GM19351 (cell line): ENCODE measurements around the gene KANSL2.
"Not testable (repeated sequence)": the region's sequence is repeated elsewhere in the genome, so short reads cannot be mapped to it uniquely, and the experiment has no call there.

Experiments used
- ATAC-seq: cut with Tn5 transposase; IDR thresholded peaks from one replicate; pipeline ENCODE4 v1.9.1; 2021; ENCODE audit warnings: mild to moderate bottlenecking, moderate library complexity; ENCODE audit not compliant: unreplicated experiment

Gene KANSL2

DNA sequence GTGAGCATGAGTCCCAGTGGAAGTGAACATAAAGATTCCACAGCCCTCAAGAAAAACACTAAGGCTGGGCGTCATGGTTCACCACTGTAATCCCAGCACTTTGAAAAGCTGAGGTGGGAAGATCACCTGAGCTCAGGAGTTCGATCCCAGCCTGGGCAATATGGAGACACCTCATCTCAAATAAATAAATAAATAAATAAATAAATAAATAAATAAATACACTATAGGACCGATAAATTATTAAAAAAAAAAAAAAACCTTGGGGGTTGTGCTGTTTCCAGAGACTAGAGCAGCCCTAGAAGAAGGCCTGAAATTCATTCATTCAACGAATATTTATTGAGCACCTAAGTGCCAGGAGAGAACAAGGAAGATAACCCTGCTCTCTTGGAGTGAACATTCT lies 1.5 kb upstream of the KANSL2 start:
- no peak for ATAC-seq

- ATAC-seq = no peak
These were observed 889 bp upstream of the KANSL2 start for GRCh38 chr12:48682927-48683326.

GRCh38 chr12:48682533-48682905 lies 481 bp upstream of the KANSL2 start:
- ATAC-seq = peak; percentile 3

GRCh38 chr12:48681399-48681709 lies 684 bp downstream of the KANSL2 start:
- ATAC-seq = no peak

DNA sequence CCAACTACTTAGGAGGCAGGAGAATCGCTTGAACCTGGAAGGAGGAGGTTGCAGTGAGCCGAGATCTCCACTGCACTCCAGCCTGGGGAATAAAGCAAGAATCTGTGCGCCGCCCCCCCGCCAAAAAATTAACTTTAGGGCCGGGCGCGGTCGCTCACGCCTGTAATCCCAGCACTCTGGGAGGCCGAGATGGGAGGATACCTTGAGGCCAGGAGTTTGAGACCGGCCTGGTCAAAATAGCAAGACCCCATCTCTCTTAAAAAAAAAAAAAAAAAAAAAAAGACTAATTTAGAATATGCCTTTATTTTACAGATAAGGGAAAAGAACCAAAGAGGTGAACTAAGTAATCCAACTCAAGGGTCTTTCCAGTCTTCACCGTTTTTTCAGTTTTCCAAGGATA lies 1.2 kb downstream of the KANSL2 start:
- no peak for ATAC-seq

DNA sequence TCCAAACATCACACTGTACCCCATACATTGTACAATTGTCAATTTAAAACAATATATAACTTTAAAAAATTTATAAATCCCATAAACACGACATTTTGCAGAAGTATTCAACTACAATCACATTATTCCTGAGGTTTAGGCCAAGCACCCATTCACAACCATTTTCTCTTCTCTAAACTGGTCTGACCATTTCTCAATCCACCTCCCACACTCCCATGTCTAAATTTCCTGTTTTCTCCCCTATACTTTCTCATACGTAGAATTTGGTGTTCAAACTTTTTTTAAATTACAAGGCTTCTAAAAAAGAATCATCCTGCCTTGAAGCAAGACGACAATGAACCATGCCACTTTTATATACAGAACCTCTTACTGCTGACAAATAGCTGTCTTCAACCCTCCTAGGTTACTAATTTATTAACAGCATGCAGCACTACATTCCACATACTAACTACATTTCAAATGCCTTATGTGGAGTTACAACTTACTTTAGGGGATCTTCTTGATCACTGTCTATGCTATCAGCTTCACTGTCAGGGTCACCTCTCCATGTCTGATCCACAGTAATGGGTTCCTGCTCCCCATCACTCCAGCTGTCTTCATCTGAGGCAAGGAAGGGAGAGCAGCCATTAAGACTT lies 3.4 kb downstream of the KANSL2 start:
- no peak for ATAC-seq

DNA sequence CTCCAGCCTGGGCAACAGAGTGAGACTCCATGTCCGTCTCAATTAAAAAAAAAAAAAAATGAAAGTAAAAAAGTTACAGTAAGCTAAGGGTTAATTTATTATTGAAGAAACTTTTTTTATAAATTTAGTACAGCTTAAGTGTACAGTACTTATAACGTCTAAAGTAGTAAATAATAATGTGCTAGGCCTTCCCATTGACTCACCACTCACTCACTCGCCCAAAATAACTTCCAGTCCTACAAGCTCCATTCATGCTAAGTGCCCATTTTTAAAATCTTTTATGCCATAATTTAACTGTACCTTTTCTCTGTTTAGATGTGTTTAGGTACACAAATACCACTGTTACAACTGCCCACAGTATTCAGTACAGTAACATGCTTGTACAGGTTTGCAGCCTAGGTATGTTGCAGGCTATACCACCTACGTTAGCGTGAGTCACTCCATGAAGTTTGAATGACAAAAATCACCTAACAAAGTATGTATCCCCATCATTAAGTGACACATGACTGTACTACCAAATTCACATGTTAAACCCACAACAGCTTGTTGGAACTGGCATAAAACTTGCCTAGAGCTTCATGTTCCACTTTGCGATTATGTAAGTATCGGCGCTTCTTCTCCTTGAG lies 10.7 kb downstream of the KANSL2 start:
- ATAC-seq = no peak

GRCh38 chr12:48668996-48669395 lies 13.0 kb downstream of the KANSL2 start:
- ATAC-seq = no peak

DNA sequence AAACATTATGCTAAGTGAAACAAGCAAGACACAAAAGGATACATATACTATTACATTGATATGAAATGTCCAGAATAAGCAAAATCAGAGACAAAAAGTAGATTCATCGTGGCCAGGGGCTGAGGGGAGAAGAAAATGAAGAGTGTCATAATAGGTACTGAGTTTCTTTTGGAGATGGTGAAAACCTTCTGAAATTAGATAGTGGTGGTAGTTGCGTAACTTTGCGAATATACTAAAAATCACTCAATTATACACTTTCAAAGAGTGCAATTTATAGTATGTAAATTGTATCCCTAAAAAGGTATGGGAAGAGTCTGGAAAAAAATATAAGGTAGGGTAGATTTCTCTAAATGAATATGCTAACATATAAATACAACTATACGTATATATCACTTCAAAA lies 22.2 kb downstream of the KANSL2 start:
- ATAC-seq = no peak

GRCh38 chr12:48651681-48652080 lies 30.4 kb downstream of the KANSL2 start:
- ATAC-seq = no peak

DNA sequence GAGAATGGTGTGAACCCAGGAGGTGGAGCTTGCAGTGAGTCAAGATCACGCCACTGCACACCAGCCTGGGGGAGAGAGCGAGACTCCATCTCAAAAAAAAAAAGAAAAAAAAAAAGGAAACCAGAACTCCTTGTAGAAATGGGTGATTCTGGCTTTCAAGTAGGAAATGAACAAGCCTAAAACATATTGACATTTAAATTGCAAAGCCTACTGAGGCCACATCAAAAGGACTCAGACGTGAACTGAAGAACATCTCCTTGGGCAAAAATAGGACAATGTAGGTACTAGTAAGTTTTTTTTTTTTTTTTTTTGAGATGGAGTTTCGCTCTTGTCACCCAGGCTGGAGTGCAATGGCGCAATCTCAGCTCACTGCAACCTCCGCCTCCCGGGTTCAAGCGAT lies 36.7 kb downstream of the KANSL2 start:
- ATAC-seq = not testable (repeated sequence)

GRCh38 chr12:48643011-48643410 lies 39.0 kb downstream of the KANSL2 start:
- ATAC-seq = no peak

- ATAC-seq = not testable (repeated sequence)
These were observed 40.1 kb downstream of the KANSL2 start for GRCh38 chr12:48641752-48642555.

DNA sequence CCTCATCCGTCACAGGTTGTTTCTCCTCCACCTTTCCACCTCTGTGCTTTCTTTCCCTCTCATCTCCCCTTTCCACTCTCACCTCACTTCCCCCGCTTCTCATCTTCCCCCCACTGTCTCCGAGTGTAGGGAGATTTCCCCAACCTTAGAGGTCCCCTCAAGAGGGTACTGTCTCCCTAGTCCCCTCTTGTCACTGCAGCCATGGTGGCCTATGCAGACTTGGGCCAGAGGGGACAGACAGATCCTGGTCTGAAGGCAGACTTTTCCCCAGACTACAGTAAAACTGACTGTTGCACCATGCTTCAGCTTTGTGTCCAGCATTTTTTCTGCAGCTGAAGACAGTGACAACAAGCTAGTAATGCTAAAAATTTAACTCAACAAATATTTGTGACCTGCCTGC lies 41.2 kb downstream of the KANSL2 start:
- no peak for ATAC-seq

DNA sequence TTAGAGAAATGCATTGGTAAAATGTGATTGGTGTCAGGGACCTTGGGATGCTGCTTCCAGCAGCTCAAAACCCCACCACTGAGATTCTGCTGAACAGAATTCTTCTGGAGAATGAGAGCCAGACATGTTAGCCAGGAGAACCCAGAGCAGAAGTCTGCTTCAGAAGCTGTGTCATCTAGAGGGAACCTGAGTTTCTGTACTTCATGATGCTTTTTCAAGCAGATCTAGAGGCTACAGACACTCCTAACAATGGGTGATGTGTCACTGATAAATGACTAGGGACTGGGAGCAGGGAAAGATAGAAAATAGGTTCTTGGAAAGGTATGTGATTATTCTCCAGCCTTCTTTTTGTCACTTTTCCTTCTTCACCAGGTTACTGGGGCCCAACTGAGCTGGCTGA lies 41.6 kb downstream of the KANSL2 start:
- ATAC-seq = no peak

DNA sequence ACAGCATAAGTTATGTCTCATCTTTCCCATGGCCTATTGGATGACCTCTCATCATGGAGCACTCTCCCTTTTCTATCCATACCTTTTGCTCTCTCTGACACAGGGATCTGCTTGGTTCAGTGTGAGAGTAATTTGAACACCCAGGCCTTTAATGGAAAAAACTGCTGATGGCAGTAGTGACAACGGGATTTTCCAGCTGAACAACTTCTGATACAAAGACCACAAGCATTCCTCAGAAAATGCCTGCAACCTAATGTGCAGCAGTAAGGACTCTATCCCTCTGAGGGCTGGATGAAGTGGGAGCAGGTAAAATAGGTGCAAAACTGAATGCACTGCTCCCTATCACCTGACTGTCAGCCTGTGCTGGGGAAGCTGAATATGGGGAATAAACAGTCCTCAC lies 51.0 kb downstream of the KANSL2 start:
- ATAC-seq = no peak

- no peak for ATAC-seq
These were observed 51.7 kb downstream of the KANSL2 start for GRCh38 chr12:48630346-48630745.

DNA sequence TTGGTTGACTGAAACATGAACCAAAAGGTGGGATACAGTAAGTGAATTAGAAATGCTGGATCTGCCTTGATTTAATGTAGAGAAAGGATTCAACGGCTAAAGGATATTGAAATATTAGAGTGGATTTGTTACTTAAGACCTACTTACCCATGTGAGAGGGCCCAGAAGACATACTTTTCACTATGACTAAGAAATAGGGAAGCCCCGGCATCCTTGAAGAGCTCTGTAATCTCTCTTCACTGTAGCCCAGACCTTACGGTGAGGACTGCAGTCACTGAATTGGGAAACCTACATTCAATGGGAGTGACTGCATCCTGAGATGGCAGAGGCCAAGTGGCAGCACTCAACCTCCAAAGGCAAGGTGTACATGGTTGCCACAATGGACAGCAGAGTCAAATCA lies 52.5 kb downstream of the KANSL2 start:
- no peak for ATAC-seq

- ATAC-seq = no peak
These were observed 54.5 kb downstream of the KANSL2 start for GRCh38 chr12:48627556-48627955.

DNA sequence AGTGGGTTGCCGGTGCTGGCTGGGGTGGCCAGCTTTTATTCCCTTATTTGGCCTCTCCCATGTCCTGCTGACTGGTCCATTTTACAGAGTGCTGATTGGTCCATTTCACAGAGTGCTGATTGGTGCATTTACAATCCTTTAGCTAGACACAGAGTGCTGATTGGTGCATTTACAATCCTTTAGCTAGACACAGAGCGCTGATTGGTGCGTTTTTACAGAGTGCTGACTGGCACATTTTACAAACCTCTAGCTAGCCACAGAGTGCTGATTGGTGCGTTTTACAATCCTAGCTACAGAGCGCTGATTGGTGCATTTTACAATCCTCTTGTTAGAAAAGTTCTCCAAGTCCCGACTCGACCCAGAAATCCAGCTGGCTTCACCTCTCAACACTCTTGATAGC lies 59.0 kb downstream of the KANSL2 start:
- not testable (repeated sequence) for ATAC-seq

DNA sequence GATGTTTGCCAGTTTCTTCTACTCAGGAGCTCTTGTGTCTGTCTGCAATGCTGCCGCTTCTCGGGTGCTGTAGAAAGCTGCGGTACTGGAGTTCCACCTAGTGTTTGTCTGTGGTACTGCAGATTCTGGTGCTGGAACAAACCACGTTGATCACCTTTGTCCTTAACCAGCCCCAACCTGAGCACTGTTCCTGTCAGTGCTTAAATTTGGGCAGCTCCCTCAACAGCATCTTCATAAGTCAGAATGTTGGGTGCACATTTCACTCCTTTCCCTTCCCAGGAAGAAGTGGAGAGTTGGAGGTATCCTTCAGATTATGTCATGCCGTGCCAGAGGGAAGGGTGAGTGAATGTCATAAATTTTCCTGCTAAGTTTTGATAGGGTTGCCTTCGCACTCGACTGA lies 63.5 kb downstream of the KANSL2 start:
- ATAC-seq = peak; percentile 54

DNA sequence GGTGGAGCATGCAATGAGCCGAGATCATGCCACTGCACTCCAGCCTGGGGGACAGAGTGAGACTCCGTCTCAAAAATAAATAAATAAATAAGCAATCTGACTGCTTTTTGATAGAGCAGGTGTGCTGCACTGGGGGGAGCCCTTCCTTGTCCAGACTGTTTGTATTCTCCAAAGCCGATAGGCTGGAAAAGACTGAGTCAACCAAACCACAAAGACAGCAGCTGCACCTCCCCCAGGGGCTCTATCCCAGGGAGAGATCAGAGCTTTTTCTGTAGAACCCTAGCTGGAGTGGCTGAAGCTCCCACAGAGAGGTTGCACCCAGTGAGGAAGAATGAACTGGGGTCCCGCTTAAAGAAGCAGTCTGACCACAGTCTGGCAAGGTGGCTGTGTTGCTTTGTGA lies 66.4 kb downstream of the KANSL2 start:
- no peak for ATAC-seq
